Dendritic cell treated with granulocyte-macrophage colony-stimulating factor and Interleukin-4, amounts not matched to agents 40 ng/mL and 50 ng/mL, for 4 days (primary cell): Measurements from ENCODE around the gene HLA-E.
"Not testable (repeated sequence)": the region's sequence is repeated elsewhere in the genome, so short reads cannot be mapped to it uniquely, and the experiment has no call there.

Source experiments
- H3K27ac Mint-ChIP-seq: one replicate; pipeline ENCODE4 v1.8.0; 2022; ENCODE audit warnings: mild to moderate bottlenecking, mixed read lengths
- H3K27me3 Mint-ChIP-seq: one replicate; pipeline ENCODE4 v1.8.0; 2022; ENCODE audit warnings: mild to moderate bottlenecking, mixed read lengths
- H3K36me3 Mint-ChIP-seq: one replicate; pipeline ENCODE4 v1.8.0; 2022; ENCODE audit warnings: low read depth, mixed read lengths
- H3K4me1 Mint-ChIP-seq: one replicate; pipeline ENCODE4 v1.8.0; 2022; ENCODE audit warnings: low read depth, mixed read lengths
- H3K4me3 Mint-ChIP-seq: one replicate; pipeline ENCODE4 v1.8.0; 2022; ENCODE audit warnings: mild to moderate bottlenecking, moderate library complexity, mixed read lengths
- H3K9me3 Mint-ChIP-seq: one replicate; pipeline ENCODE4 v1.8.0; 2022; ENCODE audit warnings: mixed read lengths
- intact Hi-C: fragments of 100-400 bp; cut with micrococcal nuclease; formaldehyde crosslinking; loops from one replicate; pipeline ENCODE4 v1.15.0; 2022

HLA-E gene

DNA sequence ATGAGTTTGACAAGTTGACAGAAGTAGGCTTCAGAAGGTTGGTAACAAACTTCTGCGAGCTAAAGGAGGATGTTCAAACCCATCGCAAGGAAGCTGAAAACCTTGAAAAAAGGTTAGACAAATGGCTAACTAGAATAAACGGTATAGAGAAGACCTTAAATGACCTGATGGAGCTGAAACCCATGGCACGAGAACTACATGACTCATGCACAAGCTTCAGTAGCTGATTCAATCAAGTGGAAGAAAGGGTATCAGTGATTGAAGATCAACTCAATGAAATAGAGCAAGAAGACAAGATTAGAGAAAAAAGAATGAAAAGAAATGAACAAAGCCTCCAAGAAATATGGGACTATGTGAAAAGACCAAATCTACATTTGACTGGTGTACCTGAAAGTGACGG is 32.6 kb downstream of the HLA-E start:
- peaks cover 54% of the 10 kb centered on the region for H3K4me1 Mint-ChIP-seq
- intact Hi-C loops, H3K9me3 Mint-ChIP-seq, H3K4me3 Mint-ChIP-seq, H3K36me3 Mint-ChIP-seq, H3K27ac Mint-ChIP-seq, H3K27me3 Mint-ChIP-seq: not testable (repeated sequence)

DNA sequence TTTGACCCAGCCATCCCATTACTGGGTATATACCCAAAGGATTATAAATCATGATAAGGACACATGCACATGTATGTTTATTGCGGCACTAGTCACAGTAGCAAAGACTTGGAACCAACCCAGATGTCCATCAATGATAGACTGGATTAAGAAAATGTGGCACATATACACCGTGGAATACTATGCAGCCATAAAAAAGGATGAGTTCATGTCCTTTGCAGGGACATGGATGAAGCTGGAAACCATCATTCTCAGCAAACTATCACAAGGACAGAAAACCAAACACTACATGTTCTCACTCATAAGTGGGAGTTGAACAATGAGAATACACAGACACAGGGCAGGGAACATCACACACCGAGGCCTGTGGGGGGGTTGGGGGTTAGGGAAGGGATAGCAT is 37.1 kb downstream of the HLA-E start:
- H3K27ac Mint-ChIP-seq, H3K36me3 Mint-ChIP-seq, intact Hi-C loops, H3K9me3 Mint-ChIP-seq, H3K27me3 Mint-ChIP-seq, H3K4me3 Mint-ChIP-seq: not testable (repeated sequence)
- H3K4me1 Mint-ChIP-seq, result peaks cover 67% of the 10 kb centered on the region

DNA sequence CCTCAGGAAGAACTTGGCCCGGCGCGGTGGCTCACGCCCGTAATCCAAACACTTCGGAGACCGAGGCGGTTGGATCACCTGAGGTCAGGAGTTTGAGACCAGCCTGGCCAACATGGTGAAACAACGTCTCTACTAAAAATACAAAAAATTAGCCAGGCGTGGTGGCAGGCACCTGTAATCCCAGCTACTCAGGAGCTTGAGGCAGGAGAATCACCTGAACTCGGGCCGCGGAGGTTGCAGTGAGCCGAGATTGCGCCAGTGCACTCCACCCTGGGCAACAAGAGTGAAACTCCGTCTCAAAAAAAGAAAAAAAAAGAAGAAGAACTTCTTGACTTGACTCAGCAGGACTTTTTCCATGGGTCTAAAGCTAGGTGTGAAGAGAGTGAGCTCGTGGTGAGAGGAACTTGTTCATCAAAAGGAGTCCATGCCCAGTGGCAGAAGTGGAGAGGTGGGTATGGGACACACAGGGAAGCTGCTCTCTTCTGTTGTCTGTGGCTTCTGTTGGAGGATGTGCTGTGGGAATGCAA is 40.1 kb downstream of the HLA-E start:
- H3K27me3 Mint-ChIP-seq, H3K36me3 Mint-ChIP-seq, H3K9me3 Mint-ChIP-seq, H3K4me3 Mint-ChIP-seq, intact Hi-C loops: not testable (repeated sequence)
- Mint-ChIP-seq H3K27ac (peak overlapping the region; percentile 69), H3K4me1 (peaks cover 47% of the 10 kb centered on the region)

DNA sequence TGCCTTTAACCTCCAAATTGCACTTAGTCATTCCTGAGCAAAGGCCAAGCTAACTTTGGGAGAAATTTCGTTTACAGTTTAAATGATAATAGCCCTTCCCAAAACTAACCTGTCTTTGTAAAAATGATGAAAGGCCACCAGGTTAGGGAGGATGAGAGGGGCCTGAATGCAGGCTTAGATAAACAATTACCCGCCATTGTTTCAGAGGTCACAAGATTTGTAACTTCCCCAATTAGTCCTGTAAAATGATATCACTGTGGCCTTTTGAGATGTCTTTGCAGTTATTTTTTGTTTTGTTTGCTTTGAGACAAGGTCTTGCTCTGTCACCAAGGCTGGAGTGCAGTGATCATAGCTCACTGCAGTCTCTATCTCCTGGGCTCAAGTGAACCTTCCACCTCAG is 40.7 kb downstream of the HLA-E start:
- Mint-ChIP-seq H3K36me3 (no peaks in the 10 kb centered on the region), H3K27me3 (no peaks in the 10 kb centered on the region), H3K27ac (peak overlapping the region; percentile 69), H3K9me3 (no peaks in the 10 kb centered on the region), H3K4me1 (peaks cover 42% of the 10 kb centered on the region), H3K4me3 (no peak overlapping the region)
- intact Hi-C loops, result no loop called here

DNA sequence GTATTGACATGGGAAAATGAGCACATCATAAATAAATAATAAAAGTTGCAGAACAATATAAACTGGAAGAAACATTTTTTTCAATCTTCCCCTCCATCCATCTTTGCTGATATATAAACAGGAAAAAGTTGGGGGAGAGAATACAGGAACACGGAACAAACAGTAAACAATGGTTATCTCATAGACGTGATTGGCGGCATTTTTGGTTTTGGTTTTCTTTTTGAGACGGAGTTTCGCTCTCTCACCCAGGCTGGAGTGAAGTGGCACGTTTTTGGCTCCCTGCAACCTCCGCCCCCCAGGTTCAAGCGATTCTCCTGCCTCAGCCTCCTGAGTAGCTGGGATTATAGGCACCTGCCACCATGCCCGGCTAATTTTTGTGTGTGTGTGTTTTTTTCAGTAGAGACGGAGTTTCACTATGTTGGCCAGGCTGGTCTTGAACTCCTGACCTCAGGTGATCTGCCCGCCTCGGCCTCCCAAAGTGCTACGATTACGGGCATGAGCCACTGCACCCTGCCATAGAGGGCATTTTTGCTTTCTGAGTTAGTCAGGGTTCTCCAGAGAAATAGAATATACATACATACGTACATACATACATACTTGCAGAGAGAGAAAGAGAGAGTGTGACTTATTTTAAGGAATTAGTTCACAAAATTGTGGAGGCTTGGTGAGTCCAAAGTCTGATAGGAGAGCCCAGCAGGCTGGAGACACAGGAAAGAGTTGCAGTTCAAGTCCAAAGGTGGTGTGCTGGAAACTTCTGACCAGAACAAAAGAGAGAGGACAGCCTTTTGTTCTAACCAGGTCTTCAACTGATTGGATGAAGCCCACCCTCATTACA is 44.4 kb downstream of the HLA-E start:
- H3K4me3 Mint-ChIP-seq, result no peak overlapping the region
- H3K9me3 Mint-ChIP-seq, result no peaks in the 10 kb centered on the region
- H3K36me3 Mint-ChIP-seq, result no peaks in the 10 kb centered on the region
- peaks cover 30% of the 10 kb centered on the region for H3K4me1 Mint-ChIP-seq
- intact Hi-C loops, result loop anchor here (2.0 kb wide), 1 partner anchor 37 kb away; no protein-coding TSS in a partner anchor
- H3K27me3 Mint-ChIP-seq, result peaks cover 2% of the 10 kb centered on the region
- no peak overlapping the region for H3K27ac Mint-ChIP-seq

DNA sequence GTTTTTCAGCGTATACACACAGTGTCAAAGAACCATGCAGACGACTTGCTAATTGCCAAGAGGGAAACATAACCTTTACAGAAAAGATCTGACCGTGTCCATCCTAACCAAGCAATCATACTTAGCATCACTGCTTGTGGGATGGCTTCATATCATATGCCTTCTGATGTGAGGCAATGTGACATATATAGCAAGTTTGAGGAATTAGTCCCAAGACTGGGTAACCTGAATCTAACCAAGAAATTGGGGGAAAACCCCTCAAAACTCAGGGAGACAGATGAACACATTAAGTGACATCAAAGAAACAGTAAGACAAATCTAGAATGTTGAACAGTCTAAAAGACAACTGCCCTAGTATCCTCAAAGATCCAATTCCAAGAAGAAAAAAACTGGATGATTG is 48.6 kb downstream of the HLA-E start:
- Mint-ChIP-seq H3K36me3 (no peaks in the 10 kb centered on the region), H3K4me3 (no peak overlapping the region), H3K27me3 (peaks cover 15% of the 10 kb centered on the region), H3K9me3 (no peaks in the 10 kb centered on the region), H3K27ac (no peak overlapping the region), H3K4me1 (peaks cover 14% of the 10 kb centered on the region)
- intact Hi-C loops, result no loop called here

DNA sequence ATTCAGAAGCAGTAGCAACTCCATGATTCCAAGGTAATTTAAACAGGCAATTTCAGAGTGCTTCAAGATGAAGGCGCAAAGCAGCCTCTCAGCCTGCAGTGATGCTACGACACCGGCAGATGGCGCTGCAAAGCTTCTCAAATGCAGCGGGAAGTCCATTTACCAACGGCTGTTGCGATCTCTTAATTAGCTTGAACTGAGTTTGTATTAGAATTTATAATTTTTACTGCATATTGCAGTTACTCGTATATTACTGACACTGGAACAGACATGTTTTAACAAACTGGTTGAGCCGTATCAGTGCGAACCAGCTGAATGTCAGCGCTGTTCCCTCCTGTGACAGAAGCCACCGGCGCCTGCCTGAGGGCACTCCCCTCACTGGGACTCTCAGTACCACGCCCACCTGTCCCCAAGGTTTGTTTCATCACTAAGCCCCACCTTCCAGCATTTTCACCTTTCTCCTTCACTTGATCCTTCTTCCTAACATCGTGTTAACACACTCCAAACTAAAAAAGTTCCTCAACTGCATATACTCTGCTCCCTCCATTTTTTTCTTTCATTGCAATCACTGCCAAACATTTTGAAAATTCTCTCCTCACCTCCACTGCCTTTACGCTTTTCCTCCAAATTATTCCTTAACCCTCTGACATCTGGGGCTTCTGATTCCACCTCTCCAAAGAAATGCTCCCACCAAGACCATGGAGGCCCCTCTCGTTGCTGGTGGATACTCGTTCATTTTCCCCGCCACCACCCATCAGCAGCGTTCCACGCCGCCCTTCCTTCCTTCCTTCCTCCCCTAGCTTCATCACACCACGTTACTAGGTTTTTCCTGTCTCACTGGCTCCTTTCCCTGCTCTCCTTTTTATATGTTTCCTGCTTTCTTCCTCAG is 52.5 kb downstream of the HLA-E start:
- H3K4me3 Mint-ChIP-seq, result peak overlapping the region; percentile 67
- no peak overlapping the region for H3K27ac Mint-ChIP-seq
- no peaks in the 10 kb centered on the region for H3K9me3 Mint-ChIP-seq
- peaks cover 14% of the 10 kb centered on the region for H3K36me3 Mint-ChIP-seq
- intact Hi-C loops, result loop anchor here (5.0 kb wide), 1 partner anchor 56 kb away; no protein-coding TSS in a partner anchor
- peaks cover 20% of the 10 kb centered on the region for H3K27me3 Mint-ChIP-seq
- H3K4me1 Mint-ChIP-seq, result peaks cover 23% of the 10 kb centered on the region

DNA sequence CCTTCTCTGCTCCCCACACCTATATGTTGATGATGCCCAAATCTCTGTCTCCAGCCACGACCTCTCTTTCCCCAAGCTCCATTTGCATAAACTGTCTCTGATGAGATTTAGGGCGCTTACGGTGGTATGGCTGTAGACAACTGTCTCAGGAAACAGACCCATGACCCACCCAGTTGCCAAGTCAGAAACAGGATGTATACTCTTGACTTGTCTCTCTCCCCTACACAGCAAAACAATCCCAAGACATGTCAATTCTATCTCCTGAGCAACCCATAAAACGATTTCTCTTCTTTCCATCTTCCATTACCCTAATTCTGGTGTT is 53.1 kb downstream of the HLA-E start:
- peaks cover 23% of the 10 kb centered on the region for H3K4me1 Mint-ChIP-seq
- intact Hi-C loops, result loop anchor here (5.0 kb wide), 1 partner anchor 55 kb away; no protein-coding TSS in a partner anchor
- peaks cover 19% of the 10 kb centered on the region for H3K36me3 Mint-ChIP-seq
- H3K9me3 Mint-ChIP-seq, result no peaks in the 10 kb centered on the region
- peak overlapping the region; percentile 67 for H3K4me3 Mint-ChIP-seq
- H3K27ac Mint-ChIP-seq, result peak overlapping the region; percentile 11
- H3K27me3 Mint-ChIP-seq, result peaks cover 20% of the 10 kb centered on the region

DNA sequence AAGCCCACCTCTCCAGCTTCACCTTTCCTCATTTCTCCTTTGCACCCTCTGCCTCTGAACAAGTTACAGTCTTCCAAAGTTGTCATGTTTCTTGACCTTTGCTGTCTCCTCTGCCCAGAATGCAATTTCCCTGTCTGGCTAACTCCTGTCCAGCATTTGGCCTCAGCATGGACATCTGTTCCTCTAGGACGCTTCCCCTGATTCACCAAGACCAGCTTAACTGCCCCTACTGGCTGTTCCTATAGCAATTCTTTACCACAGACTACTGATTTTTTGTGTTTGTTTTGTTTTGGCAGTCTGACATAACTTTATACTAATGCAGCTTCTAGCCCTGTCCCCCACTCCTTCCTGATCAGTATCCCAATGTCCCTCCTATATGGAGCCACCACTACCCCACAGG is 53.6 kb downstream of the HLA-E start:
- no peaks in the 10 kb centered on the region for H3K9me3 Mint-ChIP-seq
- no peak overlapping the region for H3K4me3 Mint-ChIP-seq
- H3K4me1 Mint-ChIP-seq, result peaks cover 23% of the 10 kb centered on the region
- H3K36me3 Mint-ChIP-seq, result peaks cover 19% of the 10 kb centered on the region
- H3K27ac Mint-ChIP-seq, result peak overlapping the region; percentile 11
- intact Hi-C loops, result loop anchor here (5.0 kb wide), 1 partner anchor 54 kb away; no protein-coding TSS in a partner anchor
- H3K27me3 Mint-ChIP-seq, result peaks cover 20% of the 10 kb centered on the region
